Heart left ventricle (tissue), 16 donors: Measurements from ENCODE around the gene AKIP1. TPM values are rescaled to one million over a fixed set of nuclear protein-coding genes. Genes with fewer than 3 reads are reported as not detected.

Experiments used
- ATAC-seq, 4 donors: fragments of 200-7000 bp; cut with Tn5 transposase; one replicate each; pipeline ENCODE4 v1.9.1; 2020 to 2022; ENCODE audit warnings: moderate library complexity in 4 of 4, mild to moderate bottlenecking in 3 of 4, moderate number of reproducible peaks in 1 of 4
- DNase-seq, 5 donors: peaks; one replicate each; pipeline ENCODE4 v3.0.0-alpha.2; 2020
- H3K27ac ChIP-seq, 12 donors: fragments of 200-600 bp; sonication (generic) in 4 of 12; one replicate each; pipeline versions ENCODE4 v1.5.0 to v1.8.0; 2016 to 2022; ENCODE audit warnings: mild to moderate bottlenecking in 2 of 12
- H3K27me3 ChIP-seq, 9 donors: fragments of 200-600 bp; sonication (generic) in 2 of 9; one replicate each; pipeline versions ENCODE4 v1.5.1 to v1.8.0; 2016 to 2022; ENCODE audit warnings: mild to moderate bottlenecking in 3 of 9
- H3K36me3 ChIP-seq, 9 donors: fragments of 200-600 bp; sonication (generic) in 2 of 9; one replicate each; pipeline versions ENCODE4 v1.5.0 to v1.8.0; 2018 to 2022; ENCODE audit warnings: mild to moderate bottlenecking in 2 of 9
- H3K4me1 ChIP-seq, 12 donors: fragments of 200-600 bp; sonication (generic) in 4 of 12; one replicate each; pipeline versions ENCODE4 v1.5.0 to v1.8.0; 2016 to 2022; ENCODE audit warnings: mild to moderate bottlenecking in 3 of 12
- H3K4me3 ChIP-seq, 12 donors: fragments of 200-600 bp; sonication (generic) in 4 of 12; one replicate each; pipeline versions ENCODE4 v1.5.0 to v1.8.0; 2017 to 2022; ENCODE audit warnings: mild to moderate bottlenecking in 9 of 12, moderate library complexity in 4 of 12
- H3K9me3 ChIP-seq, 12 donors: fragments of 200-600 bp; sonication (generic) in 4 of 12; one replicate each; pipeline versions ENCODE4 v1.5.0 to v1.8.0; 2016 to 2022; ENCODE audit warnings: mild to moderate bottlenecking in 1 of 12
- POLR2A ChIP-seq, 2 donors: fragments of 450-650 bp; IDR thresholded peaks; one replicate each; pipeline ENCODE4 v1.6.1; 2017; ENCODE audit warnings: antibody characterized with exemption in 2 of 2, mild to moderate bottlenecking in 2 of 2, moderate library complexity in 2 of 2
- WGBS, 4 donors: extraction: QIAGEN DNeasy Blood & Tissue Kit in 2 of 4; methylation state at CpG; one replicate each; pipeline versions ENCODE4 v1.1.5 to v1.1.7; 2013 to 2018; 5-methylcytosine and 5-hydroxymethylcytosine counted together
- intact Hi-C, 10 donors: fragments of 100-400 bp; cut with DNase I; formaldehyde crosslinking; loops; one replicate each; pipeline versions ENCODE4 v1.11.1 to v1.14.2; 2022
- polyA plus RNA-seq, 2 donors: library from polyadenylated mRNA; stranded (reverse); fragments of 200-250 nt; gene quantifications; one replicate each; pipeline ENCODE4 v1.2.3, GENCODE V29; 2013
- total RNA-seq, 9 donors: library from RNA; depleted of rRNA in 2 of 9; stranded (reverse); fragments of >200 nt in 2 of 9; fragmentation: NEBNext Ultra II Directional in 3 of 9; extraction: Animal tissue kit (Norgen Biotek cat#: 25700) in 3 of 9; gene quantifications; one replicate each; pipeline versions ENCODE4 v1.1.0 to v1.2.4, GENCODE V29; 2016 to 2023
- TF ChIP-seq, protein P1 (sequence below), 12 donors: fragments of 200-600 bp; sonication (generic) in 4 of 12; IDR thresholded peaks; one replicate each; pipeline versions ENCODE4 v1.5.0 to v1.8.0; 2018 to 2022; ENCODE audit warnings: antibody characterized with exemption in 12 of 12, mild to moderate bottlenecking in 5 of 12
- donor health status: ischemic (EF 13 %, LVEDD 7.1; RV severe dilation, severe dysfunction).
- donor health status: healthy with polysubstance abuse.
- donor health status: DM: no; HTN: yes; CAD: no.
- donor health status: DM: no; HTN: no; CAD: no.
- donor health status: ischemic (EF 25% LVEDD 6.9; RV normal size, moderate dysfunction).
- donor health status: ischemic (EF 25% LVEDD 5.7; RV mildly dilated, moderate dysfunction).
- donor health status: healthy.
- donor health status: DM: yes; HTN: yes; CAD: no.
- donor health status: ischemic (EF 35%, LVEDD 5.7; RV mildly dilated, moderate dysfunction).
- donor health status: nonischemic (EF 11% LVEDD 7.7; RV severe dilation, severe dysfunction).
- donor health status: DM: yes; HTN: yes; CAD: no.
- donor health status: PGD.
- donor health status: ischemic (EF 29% LVEDD 5.4; RV normal size, mild dysfunction).
- donor health status: nonischemic (EF 23%, LVEDD 6.1; RV moderate dilation, normal function).

The AKIP1 gene
- total and polyA plus RNA-seq, 11 donors = 17.7 to 39.9 (median 27.4) TPM

DNA sequence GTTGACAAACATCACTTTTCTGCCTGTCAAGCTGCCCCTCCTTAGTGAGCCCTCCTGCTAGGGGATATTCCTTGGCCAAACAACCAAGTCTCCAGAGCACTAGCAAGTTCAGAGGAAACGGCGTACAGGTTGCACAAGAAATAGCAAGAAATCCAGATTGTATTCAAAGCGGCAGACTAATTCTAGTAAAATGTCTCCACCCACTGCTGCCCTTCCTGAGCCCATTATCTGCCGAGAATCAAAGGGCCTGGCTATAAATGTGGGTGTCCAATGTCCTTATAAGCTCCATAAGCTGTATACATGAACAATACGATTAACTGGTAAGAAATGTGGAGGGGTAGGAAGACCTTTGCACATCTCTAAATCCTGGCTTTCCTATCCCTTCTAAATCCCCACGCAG, 44.0 kb upstream of the AKIP1 start:
- 48 to 62% (median 59%) methylated on average over 6 of the region's 6 CpGs for WGBS, 4 donors
- TF ChIP-seq, protein P1, sequence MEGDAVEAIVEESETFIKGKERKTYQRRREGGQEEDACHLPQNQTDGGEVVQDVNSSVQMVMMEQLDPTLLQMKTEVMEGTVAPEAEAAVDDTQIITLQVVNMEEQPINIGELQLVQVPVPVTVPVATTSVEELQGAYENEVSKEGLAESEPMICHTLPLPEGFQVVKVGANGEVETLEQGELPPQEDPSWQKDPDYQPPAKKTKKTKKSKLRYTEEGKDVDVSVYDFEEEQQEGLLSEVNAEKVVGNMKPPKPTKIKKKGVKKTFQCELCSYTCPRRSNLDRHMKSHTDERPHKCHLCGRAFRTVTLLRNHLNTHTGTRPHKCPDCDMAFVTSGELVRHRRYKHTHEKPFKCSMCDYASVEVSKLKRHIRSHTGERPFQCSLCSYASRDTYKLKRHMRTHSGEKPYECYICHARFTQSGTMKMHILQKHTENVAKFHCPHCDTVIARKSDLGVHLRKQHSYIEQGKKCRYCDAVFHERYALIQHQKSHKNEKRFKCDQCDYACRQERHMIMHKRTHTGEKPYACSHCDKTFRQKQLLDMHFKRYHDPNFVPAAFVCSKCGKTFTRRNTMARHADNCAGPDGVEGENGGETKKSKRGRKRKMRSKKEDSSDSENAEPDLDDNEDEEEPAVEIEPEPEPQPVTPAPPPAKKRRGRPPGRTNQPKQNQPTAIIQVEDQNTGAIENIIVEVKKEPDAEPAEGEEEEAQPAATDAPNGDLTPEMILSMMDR (IDR thresholded peaks at IDR 0.05) = no peak
- no peak for TF ChIP-seq POLR2A (IDR thresholded peaks at IDR 0.05)
- no peak for DNase-seq
- Histone ChIP-seq H3K27me3 (peaks cover 0 to 28% (median 0%) of the 10 kb centered on the region in 9 donors), H3K27ac (peak overlapping the region in 6 of 12 donors; percentile 15 to 63 (median 27)), H3K36me3 (no peaks in the 10 kb centered on the region), H3K4me1 (peaks cover 0 to 60% (median 12%) of the 10 kb centered on the region in 12 donors), H3K9me3 (no peaks in the 10 kb centered on the region), H3K4me3 (no peak overlapping the region)
- ATAC-seq = no peak
- intact Hi-C loops = no loop called here

GRCh38 chr11:8867931-8868631, 42.9 kb upstream of the AKIP1 start:
- ATAC-seq = no peak

GRCh38 chr11:8870411-8871170, 40.4 kb upstream of the AKIP1 start:
- Histone ChIP-seq H3K9me3 (no peaks in the 10 kb centered on the region), H3K27me3 (peaks cover 0 to 30% (median 0%) of the 10 kb centered on the region in 9 donors), H3K4me3 (peak overlapping the region; percentile 43 to 97 (median 83)), H3K4me1 (peaks cover 0 to 55% (median 15%) of the 10 kb centered on the region in 12 donors), H3K27ac (peak overlapping the region; percentile 43 to 94 (median 84)), H3K36me3 (no peaks in the 10 kb centered on the region)
- ATAC-seq (peak; percentile 32 to 87 (median 74)), DNase-seq (peak; percentile 56 to 76 (median 69))
- intact Hi-C loops = loop anchor here in 5 of 10 donors (1.0 to 10.0 kb wide), 12 partner anchors 32 to 188 kb away; partner anchors contain the start of genes AKIP1 (in 3 of the 5), RPL27A (in 2 of the 5), TRIM66 (in 2 of the 5) and TMEM9B (in 1 of the 5)
- no peak for TF ChIP-seq POLR2A (IDR thresholded peaks at IDR 0.05)
- TF ChIP-seq, protein P1 (IDR thresholded peaks at IDR 0.05) = peak in 1 of 12 donors; percentile 23
- WGBS, 4 donors = 0 to 1% (median 1%) methylated on average over 27 to 81 of the region's 81 CpGs

More at GRCh38 chr11:8867931-8868631, 42.9 kb upstream of the AKIP1 start:
- 65 to 78% (median 76%) methylated on average over 7 of the region's 7 CpGs for WGBS, 4 donors
- TF ChIP-seq POLR2A (IDR thresholded peaks at IDR 0.05) = no peak
- TF ChIP-seq, protein P1 (IDR thresholded peaks at IDR 0.05) = no peak
- DNase-seq = no peak
- Histone ChIP-seq H3K4me3 (no peak overlapping the region), H3K27me3 (peaks cover 0 to 30% (median 0%) of the 10 kb centered on the region in 9 donors), H3K9me3 (no peaks in the 10 kb centered on the region), H3K27ac (peak overlapping the region in 1 of 12 donors; percentile 63), H3K4me1 (peaks cover 0 to 63% (median 14%) of the 10 kb centered on the region in 12 donors), H3K36me3 (no peaks in the 10 kb centered on the region)
- intact Hi-C loops = no loop called here
